ENCODE data around the gene LRRC10.

The LRRC10 gene

GRCh38 chr12:69566603-69567002, 44.1 kb downstream of the LRRC10 start:
- no peak for DNase-seq

DNA sequence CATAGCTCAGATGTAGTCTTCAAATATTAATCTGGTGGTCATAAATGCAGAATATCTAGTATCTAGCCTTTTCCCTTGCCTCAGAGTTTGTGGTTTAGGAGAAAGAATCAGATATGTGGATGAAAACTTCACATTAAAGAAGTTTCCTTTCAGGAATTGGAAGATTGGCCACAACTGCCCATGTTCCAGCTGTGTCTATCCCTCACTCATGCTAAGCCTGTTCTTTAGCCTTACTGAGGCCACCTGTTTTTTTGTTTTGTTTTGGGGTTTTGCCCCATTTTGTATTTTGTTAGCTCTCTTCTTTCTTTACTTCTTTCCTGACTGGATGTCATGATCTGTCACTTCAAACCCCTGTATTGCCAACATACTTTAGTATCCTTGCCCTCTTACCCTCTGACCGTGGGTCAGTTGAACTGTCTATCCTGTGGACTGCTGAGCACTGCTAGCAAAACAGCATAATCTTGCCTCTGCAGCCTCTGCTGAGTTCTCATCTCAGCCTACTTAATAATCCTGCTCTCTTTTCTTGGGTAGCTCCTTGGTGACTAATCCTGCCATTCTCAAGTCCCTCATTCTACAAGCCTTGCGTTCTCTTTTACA, 47.4 kb downstream of the LRRC10 start:
- no peak for DNase-seq

All from NCI-H1930 (cell line).